WTC11 (cell line): ENCODE results near the gene FAM124A. TPM values are rescaled to one million over a fixed set of nuclear protein-coding genes. Genes with fewer than 3 reads are reported as not detected.

Source experiments
- ATAC-seq: fragments of 200-7000 bp; cut with Tn5 transposase; 2 replicates; pipeline ENCODE4 v1.10.0; 2021; ENCODE audit warnings: mild to moderate bottlenecking, moderate library complexity
- CTCF ChIA-PET: fragments of 300-600 bp; sonication (Branson Sonifier 250); formaldehyde crosslinking; loops from one replicate; lab custom pipeline; 2021; ENCODE audit warnings: antibody characterized with exemption; lab: Charles Lee
- POLR2A ChIA-PET: fragments of 350-600 bp; sonication (Branson Sonifier 250); formaldehyde crosslinking; loops from one replicate; lab custom pipeline; 2021; ENCODE audit warnings: antibody characterized with exemption; lab: Charles Lee
- DNase-seq: peaks from one replicate; pipeline ENCODE4 v3.0.0; 2021; ENCODE audit warnings: low spot score
- H3K27ac Mint-ChIP-seq: 2 replicates; pipeline ENCODE4 v1.8.0; 2021; ENCODE audit warnings: mixed read lengths
- H3K27me3 Mint-ChIP-seq: 2 replicates; pipeline ENCODE4 v1.8.0; 2021; ENCODE audit warnings: low read depth, mild to moderate bottlenecking, moderate library complexity, mixed read lengths
- H3K36me3 Mint-ChIP-seq: 2 replicates; pipeline ENCODE4 v1.8.0; 2021; ENCODE audit warnings: mixed read lengths
- H3K4me1 Mint-ChIP-seq: 2 replicates; pipeline ENCODE4 v1.8.0; 2022; ENCODE audit warnings: mixed read lengths
- H3K4me3 Mint-ChIP-seq: 2 replicates; pipeline ENCODE4 v1.8.0; 2021; ENCODE audit warnings: mild to moderate bottlenecking, moderate library complexity, mixed read lengths
- H3K9me3 Mint-ChIP-seq: 2 replicates; pipeline ENCODE4 v1.8.0; 2021; ENCODE audit warnings: mixed read lengths
- CBFB ChIP-seq: sonication (generic); formaldehyde crosslinking; IDR thresholded peaks from 2 replicates; pipeline ENCODE4 v1.8.1; 2022; ENCODE audit warnings: mild to moderate bottlenecking, low read depth, missing genetic modification reagents
- CREB1 ChIP-seq: sonication (generic); formaldehyde crosslinking; IDR thresholded peaks from 2 replicates; pipeline ENCODE4 v1.8.0; 2023; ENCODE audit warnings: mild to moderate bottlenecking, missing genetic modification reagents
- IRF2 ChIP-seq: sonication (generic); formaldehyde crosslinking; IDR thresholded peaks from 2 replicates; pipeline ENCODE4 v1.8.0; 2022; ENCODE audit warnings: low read depth, missing genetic modification reagents, borderline replicate concordance
- KAT7 ChIP-seq: sonication (generic); formaldehyde crosslinking; IDR thresholded peaks from 2 replicates; pipeline ENCODE4 v1.8.1; 2023; ENCODE audit warnings: missing genetic modification reagents, mild to moderate bottlenecking, borderline replicate concordance
- MXD4 ChIP-seq: fragments of 250-450 bp; sonication (Bioruptor Pico); IDR thresholded peaks from 2 replicates; pipeline ENCODE4 v1.8.0; 2021; ENCODE audit warnings: mild to moderate bottlenecking, moderate library complexity, borderline replicate concordance
- NR3C1 ChIP-seq: sonication (generic); formaldehyde crosslinking; conservative IDR thresholded peaks from 2 replicates; pipeline ENCODE4 v1.8.1; 2023; ENCODE audit warnings: low read depth, mild to moderate bottlenecking, missing genetic modification reagents
- OVOL2 ChIP-seq: fragments of 250-450 bp; sonication (Bioruptor Pico); IDR thresholded peaks from 2 replicates; pipeline ENCODE4 v1.9.0; 2021; ENCODE audit warnings: mild to moderate bottlenecking, borderline replicate concordance
- SMAD4 ChIP-seq: sonication (generic); formaldehyde crosslinking; IDR thresholded peaks from 2 replicates; pipeline ENCODE4 v1.8.0; 2022; ENCODE audit warnings: mild to moderate bottlenecking, missing genetic modification reagents
- SP1 ChIP-seq: sonication (generic); formaldehyde crosslinking; conservative IDR thresholded peaks from 2 replicates; pipeline ENCODE4 v1.8.1; 2022; ENCODE audit warnings: missing genetic modification reagents
- ZNF232 ChIP-seq: sonication (generic); formaldehyde crosslinking; IDR thresholded peaks from 2 replicates; pipeline ENCODE4 v1.8.0; 2022; ENCODE audit warnings: mild to moderate bottlenecking, missing genetic modification reagents
- ZNF396 ChIP-seq: fragments of 250-450 bp; sonication (Bioruptor Pico); IDR thresholded peaks from 2 replicates; pipeline ENCODE4 v1.8.0; 2021; ENCODE audit warnings: mild to moderate bottlenecking, moderate library complexity, borderline replicate concordance
- ZNF671 ChIP-seq: fragments of 250-450 bp; sonication (Bioruptor Pico); IDR thresholded peaks from 2 replicates; pipeline ENCODE4 v1.8.0; 2021; ENCODE audit warnings: mild to moderate bottlenecking
- total RNA-seq: library from RNA; stranded (reverse); gene quantifications from 3 replicates; pipeline ENCODE4 v1.2.3, GENCODE V29; 2021
- TF ChIP-seq, protein P1 (sequence below): sonication (generic); formaldehyde crosslinking; IDR thresholded peaks from 2 replicates; pipeline ENCODE4 v1.8.1; 2022; ENCODE audit warnings: missing genetic modification reagents, borderline replicate concordance
- TF ChIP-seq, protein P2 (sequence below): sonication (generic); formaldehyde crosslinking; IDR thresholded peaks from 2 replicates; pipeline ENCODE4 v1.8.0; 2023; ENCODE audit warnings: missing genetic modification reagents, mild to moderate bottlenecking, borderline replicate concordance
- TF ChIP-seq, protein P3 (sequence below): sonication (generic); formaldehyde crosslinking; IDR thresholded peaks from 2 replicates; pipeline ENCODE4 v1.8.0; 2022; ENCODE audit warnings: mild to moderate bottlenecking, missing genetic modification reagents
- TF ChIP-seq, protein P4 (sequence below): sonication (generic); formaldehyde crosslinking; IDR thresholded peaks from 2 replicates; pipeline ENCODE4 v1.8.0; 2022; ENCODE audit warnings: mild to moderate bottlenecking, missing genetic modification reagents
- TF ChIP-seq, protein P5 (sequence below): fragments of 250-450 bp; sonication (Bioruptor Pico); IDR thresholded peaks from 2 replicates; pipeline ENCODE4 v1.9.0; 2021; ENCODE audit warnings: mild to moderate bottlenecking, borderline replicate concordance

Gene FAM124A
- total RNA-seq, 1 experiment from 2014 or later: 45.8 TPM

DNA sequence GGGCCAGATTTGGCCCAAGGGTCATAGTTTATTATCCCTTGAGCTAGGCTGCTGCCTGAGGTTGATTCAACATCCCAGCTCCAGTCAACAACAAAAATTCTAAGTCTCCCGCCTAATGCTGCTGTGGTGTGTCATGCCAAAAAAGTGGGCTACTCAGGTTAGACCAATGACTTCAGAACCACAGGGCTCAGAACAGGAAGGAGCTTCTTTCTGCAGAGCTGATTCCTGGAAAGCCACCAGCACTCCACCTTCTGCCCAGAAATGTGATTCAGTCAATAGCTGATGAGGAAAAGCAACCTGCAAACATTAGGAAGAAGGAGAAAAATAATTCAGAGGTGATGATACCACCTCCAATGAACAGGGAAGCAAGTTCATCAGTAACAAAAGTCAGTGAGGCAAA is 61.2 kb downstream of the FAM124A start:
- POLR2A ChIA-PET: interaction anchor here (0.7 kb wide), 1 partner anchor 987 kb away, joined by 3 read pairs; no protein-coding TSS in a partner anchor
- Mint-ChIP-seq H3K4me3 (no peak overlapping the region), H3K9me3 (no peaks in the 10 kb centered on the region), H3K27me3 (no peaks in the 10 kb centered on the region), H3K36me3 (peaks cover 31% of the 10 kb centered on the region), H3K27ac (0 out of 2 replicates have a peak overlapping the region, but pooled peaks have one; percentile 39), H3K4me1 (peaks cover 67% of the 10 kb centered on the region)
- CTCF ChIA-PET: interaction anchor here (0.7 to 2.0 kb wide), 7 partner anchors 22 to 514 kb away, joined by 3 to 6 read pairs (median 3); no protein-coding TSS in a partner anchor
- ATAC-seq: no peak
- TF ChIP-seq ZNF396 (CRISPR knock-in tag) (no peak), ZNF232 (CRISPR knock-in tag) (no peak), IRF2 (CRISPR knock-in tag) (no peak), SMAD4 (CRISPR knock-in tag) (no peak), ZNF671 (CRISPR knock-in tag) (no peak), MXD4 (no peak), CREB1 (no peak), KAT7 (CRISPR knock-in tag) (no peak), CBFB (CRISPR knock-in tag) (no peak), SP1 (CRISPR knock-in tag) (no peak)
- TF ChIP-seq, protein P1, sequence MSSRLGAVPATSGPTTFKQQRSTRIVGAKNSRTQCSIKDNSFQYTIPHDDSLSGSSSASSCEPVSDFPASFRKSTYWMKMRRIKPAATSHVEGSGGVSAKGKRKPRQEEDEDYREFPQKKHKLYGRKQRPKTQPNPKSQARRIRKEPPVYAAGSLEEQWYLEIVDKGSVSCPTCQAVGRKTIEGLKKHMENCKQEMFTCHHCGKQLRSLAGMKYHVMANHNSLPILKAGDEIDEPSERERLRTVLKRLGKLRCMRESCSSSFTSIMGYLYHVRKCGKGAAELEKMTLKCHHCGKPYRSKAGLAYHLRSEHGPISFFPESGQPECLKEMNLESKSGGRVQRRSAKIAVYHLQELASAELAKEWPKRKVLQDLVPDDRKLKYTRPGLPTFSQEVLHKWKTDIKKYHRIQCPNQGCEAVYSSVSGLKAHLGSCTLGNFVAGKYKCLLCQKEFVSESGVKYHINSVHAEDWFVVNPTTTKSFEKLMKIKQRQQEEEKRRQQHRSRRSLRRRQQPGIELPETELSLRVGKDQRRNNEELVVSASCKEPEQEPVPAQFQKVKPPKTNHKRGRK (CRISPR knock-in tag): no peak
- TF ChIP-seq, protein P2, sequence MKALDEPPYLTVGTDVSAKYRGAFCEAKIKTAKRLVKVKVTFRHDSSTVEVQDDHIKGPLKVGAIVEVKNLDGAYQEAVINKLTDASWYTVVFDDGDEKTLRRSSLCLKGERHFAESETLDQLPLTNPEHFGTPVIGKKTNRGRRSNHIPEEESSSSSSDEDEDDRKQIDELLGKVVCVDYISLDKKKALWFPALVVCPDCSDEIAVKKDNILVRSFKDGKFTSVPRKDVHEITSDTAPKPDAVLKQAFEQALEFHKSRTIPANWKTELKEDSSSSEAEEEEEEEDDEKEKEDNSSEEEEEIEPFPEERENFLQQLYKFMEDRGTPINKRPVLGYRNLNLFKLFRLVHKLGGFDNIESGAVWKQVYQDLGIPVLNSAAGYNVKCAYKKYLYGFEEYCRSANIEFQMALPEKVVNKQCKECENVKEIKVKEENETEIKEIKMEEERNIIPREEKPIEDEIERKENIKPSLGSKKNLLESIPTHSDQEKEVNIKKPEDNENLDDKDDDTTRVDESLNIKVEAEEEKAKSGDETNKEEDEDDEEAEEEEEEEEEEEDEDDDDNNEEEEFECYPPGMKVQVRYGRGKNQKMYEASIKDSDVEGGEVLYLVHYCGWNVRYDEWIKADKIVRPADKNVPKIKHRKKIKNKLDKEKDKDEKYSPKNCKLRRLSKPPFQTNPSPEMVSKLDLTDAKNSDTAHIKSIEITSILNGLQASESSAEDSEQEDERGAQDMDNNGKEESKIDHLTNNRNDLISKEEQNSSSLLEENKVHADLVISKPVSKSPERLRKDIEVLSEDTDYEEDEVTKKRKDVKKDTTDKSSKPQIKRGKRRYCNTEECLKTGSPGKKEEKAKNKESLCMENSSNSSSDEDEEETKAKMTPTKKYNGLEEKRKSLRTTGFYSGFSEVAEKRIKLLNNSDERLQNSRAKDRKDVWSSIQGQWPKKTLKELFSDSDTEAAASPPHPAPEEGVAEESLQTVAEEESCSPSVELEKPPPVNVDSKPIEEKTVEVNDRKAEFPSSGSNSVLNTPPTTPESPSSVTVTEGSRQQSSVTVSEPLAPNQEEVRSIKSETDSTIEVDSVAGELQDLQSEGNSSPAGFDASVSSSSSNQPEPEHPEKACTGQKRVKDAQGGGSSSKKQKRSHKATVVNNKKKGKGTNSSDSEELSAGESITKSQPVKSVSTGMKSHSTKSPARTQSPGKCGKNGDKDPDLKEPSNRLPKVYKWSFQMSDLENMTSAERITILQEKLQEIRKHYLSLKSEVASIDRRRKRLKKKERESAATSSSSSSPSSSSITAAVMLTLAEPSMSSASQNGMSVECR: no peak
- no peak for DNase-seq

DNA sequence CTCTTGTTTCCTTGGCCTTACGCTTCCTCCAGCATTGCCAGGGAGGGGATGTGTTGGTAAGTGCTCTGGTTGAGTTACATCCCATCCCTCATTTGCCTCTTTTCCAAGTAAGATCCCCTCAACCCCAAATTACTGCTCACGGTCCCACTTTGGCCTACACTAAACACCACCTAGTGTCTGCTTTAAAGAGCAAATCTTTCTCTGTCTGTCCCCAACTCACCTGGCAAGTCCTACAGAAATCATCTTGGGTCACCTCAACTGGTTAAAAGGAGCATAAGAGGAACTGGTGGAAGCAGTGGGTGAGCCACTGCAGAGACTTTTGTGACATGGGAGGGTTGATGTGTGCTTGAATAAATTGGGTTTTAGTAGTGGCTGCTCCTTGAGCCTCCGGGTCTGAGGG is 62.1 kb downstream of the FAM124A start:
- H3K9me3 Mint-ChIP-seq: no peaks in the 10 kb centered on the region
- peak; percentile 12; the same call in 1 of the 2 replicates for ATAC-seq
- H3K4me1 Mint-ChIP-seq: peaks cover 59% of the 10 kb centered on the region
- CTCF ChIA-PET: interaction anchor here (0.6 to 5.9 kb wide), 8 partner anchors 10 to 519 kb away, joined by 3 to 203 read pairs (median 6); no protein-coding TSS in a partner anchor
- H3K36me3 Mint-ChIP-seq: peaks cover 22% of the 10 kb centered on the region
- H3K27ac Mint-ChIP-seq: peak overlapping the region; percentile 69
- TF ChIP-seq, protein P3, sequence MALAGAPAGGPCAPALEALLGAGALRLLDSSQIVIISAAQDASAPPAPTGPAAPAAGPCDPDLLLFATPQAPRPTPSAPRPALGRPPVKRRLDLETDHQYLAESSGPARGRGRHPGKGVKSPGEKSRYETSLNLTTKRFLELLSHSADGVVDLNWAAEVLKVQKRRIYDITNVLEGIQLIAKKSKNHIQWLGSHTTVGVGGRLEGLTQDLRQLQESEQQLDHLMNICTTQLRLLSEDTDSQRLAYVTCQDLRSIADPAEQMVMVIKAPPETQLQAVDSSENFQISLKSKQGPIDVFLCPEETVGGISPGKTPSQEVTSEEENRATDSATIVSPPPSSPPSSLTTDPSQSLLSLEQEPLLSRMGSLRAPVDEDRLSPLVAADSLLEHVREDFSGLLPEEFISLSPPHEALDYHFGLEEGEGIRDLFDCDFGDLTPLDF (CRISPR knock-in tag): no peak
- TF ChIP-seq, protein P4, sequence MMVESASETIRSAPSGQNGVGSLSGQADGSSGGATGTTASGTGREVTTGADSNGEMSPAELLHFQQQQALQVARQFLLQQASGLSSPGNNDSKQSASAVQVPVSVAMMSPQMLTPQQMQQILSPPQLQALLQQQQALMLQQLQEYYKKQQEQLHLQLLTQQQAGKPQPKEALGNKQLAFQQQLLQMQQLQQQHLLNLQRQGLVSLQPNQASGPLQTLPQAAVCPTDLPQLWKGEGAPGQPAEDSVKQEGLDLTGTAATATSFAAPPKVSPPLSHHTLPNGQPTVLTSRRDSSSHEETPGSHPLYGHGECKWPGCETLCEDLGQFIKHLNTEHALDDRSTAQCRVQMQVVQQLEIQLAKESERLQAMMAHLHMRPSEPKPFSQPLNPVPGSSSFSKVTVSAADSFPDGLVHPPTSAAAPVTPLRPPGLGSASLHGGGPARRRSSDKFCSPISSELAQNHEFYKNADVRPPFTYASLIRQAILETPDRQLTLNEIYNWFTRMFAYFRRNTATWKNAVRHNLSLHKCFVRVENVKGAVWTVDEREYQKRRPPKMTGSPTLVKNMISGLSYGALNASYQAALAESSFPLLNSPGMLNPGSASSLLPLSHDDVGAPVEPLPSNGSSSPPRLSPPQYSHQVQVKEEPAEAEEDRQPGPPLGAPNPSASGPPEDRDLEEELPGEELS (CRISPR knock-in tag): no peak
- TF ChIP-seq ZNF671 (CRISPR knock-in tag): no peak
- TF ChIP-seq, protein P1 (CRISPR knock-in tag): no peak
- TF ChIP-seq, protein P5, sequence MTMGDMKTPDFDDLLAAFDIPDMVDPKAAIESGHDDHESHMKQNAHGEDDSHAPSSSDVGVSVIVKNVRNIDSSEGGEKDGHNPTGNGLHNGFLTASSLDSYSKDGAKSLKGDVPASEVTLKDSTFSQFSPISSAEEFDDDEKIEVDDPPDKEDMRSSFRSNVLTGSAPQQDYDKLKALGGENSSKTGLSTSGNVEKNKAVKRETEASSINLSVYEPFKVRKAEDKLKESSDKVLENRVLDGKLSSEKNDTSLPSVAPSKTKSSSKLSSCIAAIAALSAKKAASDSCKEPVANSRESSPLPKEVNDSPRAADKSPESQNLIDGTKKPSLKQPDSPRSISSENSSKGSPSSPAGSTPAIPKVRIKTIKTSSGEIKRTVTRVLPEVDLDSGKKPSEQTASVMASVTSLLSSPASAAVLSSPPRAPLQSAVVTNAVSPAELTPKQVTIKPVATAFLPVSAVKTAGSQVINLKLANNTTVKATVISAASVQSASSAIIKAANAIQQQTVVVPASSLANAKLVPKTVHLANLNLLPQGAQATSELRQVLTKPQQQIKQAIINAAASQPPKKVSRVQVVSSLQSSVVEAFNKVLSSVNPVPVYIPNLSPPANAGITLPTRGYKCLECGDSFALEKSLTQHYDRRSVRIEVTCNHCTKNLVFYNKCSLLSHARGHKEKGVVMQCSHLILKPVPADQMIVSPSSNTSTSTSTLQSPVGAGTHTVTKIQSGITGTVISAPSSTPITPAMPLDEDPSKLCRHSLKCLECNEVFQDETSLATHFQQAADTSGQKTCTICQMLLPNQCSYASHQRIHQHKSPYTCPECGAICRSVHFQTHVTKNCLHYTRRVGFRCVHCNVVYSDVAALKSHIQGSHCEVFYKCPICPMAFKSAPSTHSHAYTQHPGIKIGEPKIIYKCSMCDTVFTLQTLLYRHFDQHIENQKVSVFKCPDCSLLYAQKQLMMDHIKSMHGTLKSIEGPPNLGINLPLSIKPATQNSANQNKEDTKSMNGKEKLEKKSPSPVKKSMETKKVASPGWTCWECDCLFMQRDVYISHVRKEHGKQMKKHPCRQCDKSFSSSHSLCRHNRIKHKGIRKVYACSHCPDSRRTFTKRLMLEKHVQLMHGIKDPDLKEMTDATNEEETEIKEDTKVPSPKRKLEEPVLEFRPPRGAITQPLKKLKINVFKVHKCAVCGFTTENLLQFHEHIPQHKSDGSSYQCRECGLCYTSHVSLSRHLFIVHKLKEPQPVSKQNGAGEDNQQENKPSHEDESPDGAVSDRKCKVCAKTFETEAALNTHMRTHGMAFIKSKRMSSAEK (CRISPR knock-in tag): no peak
- no peak for TF ChIP-seq OVOL2
- no peak for TF ChIP-seq NR3C1 (CRISPR knock-in tag)
- POLR2A ChIA-PET: no interaction called here
- H3K4me3 Mint-ChIP-seq: no peak overlapping the region
- H3K27me3 Mint-ChIP-seq: no peaks in the 10 kb centered on the region
- DNase-seq: no peak
